ENCODE results near the gene ELFN1.

The ELFN1 gene

GRCh38 chr7:1694611-1695511 lies 24.8 kb downstream of the ELFN1 start:
- DNase-seq (ENCODE audit: low read depth, low spot score) = no peak

DNA sequence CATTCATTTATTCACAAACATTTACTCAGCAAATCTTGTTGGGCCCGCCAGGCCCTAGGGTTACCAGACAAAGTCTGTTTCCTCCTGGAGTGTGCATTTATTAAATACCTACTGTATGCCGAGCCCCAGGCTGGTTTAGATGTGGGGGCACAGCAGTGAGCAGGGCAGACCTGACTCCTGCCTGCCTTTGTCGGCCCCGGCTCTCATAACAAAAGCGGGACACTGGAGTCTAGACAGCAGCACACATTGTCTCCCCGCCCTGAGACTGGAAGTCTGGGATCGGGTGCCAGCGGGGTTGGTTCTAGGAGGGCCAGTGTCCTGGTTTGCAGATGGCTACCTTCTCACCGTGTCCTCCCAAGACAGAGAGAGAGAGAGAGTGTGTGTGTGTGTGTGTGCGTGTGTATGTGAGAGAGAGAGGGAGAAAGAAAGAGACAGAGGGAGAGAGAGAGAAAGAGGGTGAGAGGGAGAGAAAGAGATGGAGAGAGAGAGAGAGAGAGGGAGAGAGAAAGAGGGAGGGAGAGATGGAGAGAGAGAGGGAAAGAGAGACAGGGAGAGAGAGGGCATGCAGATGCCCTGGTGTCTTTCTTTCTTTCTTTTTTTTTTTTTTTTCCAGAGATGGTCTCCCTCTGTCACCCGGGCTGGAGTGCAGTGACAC lies 25.9 kb downstream of the ELFN1 start:
- DNase-seq (ENCODE audit: low read depth, low spot score) = no peak

DNA sequence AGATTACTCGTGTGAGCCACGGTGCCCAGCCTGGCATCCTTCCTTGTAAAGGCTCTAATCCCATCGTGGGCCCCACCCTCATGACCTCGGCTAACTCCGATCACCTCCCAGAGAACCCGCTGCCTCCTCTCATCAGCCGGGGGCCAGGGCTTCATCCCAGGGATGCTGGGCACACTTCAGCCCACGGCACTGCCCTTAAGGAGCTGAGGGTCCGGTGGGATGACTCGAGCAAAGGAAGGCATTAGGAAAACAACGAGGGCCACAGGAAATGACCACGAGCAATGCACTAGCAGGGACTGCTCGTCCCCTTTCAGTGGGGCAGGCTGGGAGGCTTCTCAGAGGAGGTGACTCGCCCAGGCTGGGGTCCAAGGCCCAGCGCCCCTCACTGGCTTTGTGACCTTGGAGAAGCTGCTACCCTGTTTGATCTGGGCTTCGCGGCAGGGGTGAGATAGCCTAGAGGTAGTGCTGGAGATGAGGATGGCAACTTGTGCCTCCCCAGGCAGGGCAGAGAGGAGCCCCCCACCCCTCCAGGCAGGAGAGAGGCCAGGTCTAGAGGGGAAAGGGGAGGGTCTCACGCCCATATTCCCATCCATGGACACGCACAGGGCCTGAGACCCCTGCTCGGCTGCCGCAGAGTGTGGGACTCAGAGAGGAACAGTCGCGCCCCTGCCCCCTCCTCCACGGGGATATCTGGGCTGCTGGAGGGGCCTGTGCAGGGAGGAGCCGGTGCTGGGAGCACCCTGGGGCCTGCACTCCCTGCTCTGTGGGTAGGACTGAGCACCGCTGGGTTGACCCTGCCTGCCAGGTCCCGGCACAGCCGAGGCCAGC lies 26.8 kb downstream of the ELFN1 start:
- DNase-seq (ENCODE audit: low read depth, low spot score) = no peak

DNA sequence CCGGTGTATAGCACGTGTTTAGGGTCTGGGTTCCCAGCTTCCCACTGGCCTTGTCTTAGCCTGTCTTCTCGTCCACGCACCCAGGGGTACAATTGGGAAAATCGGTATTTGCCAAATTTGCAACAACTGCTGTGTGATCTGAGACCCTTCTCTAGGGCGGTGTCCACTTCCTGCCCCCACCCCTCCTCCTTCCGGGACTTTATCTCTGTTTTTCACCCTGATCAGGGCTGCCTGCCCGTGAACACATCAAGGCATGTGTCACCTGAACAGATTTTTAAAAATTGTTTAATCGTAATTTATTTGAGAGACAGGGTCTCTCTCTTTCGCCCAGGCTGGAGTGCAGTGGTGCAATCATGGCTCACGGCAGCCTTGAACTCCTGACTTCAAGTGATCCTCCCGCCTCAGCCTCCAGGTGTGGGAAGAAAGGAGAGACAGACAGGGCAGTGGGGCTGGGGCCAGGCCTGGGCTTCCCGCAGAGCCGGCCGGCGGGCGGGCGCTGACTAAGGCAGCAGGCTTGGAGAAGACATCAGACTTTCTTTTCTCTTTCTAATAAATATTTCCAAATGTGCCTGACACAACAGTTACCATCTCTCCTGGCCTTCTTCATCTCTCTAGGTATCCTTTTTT lies 27.5 kb downstream of the ELFN1 start:
- no peak for DNase-seq (ENCODE audit: low read depth, low spot score)

DNA sequence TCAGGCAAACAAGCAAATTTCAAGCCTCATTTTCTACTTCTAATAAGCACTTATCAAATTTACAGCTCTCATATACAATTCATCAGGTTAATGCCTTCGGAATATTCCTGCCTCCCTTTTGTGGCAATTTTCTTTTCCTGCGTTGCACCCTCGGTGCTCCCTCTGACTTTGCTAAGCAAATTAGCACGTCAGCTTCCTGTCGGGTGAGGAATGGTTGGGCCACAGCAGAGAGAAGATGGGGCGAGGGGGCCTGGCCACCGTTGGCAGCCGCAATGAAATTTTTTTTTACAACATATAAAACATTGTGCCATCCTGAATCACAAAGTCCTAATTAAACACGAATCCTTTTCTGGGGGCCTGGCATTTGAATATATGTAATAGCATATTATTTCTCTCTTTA lies 28.1 kb downstream of the ELFN1 start:
- DNase-seq (ENCODE audit: low read depth, low spot score) = no peak

DNA sequence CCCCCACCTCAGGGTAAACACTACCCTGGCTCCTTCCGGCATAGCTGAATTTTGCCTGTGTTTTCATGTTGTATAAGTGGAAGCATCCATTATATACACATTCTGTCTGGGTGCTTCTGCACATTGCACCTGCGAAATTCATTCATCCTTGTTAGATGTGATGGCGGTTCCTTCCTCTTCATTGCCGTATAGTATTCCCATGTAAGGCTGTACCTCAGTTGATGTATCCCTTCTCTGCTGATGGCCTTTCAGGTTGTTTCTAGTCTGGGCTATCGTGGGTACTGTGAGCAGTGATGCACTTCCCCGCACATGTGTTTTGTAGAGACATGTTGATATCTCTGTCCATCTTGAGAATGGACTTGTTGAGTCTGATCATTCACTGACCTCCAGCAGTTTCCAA lies 28.9 kb downstream of the ELFN1 start:
- no peak for DNase-seq (ENCODE audit: low read depth, low spot score)

GRCh38 chr7:1700086-1700485 lies 30.0 kb downstream of the ELFN1 start:
- DNase-seq (ENCODE audit: low read depth, low spot score) = no peak

GRCh38 chr7:1700536-1701333 lies 30.7 kb downstream of the ELFN1 start:
- DNase-seq (ENCODE audit: low read depth, low spot score) = no peak

GRCh38 chr7:1702652-1703051 lies 32.6 kb downstream of the ELFN1 start:
- DNase-seq (ENCODE audit: low read depth, low spot score) = no peak

- DNase-seq (ENCODE audit: low read depth, low spot score) = no peak
Observed at GRCh38 chr7:1703441-1703840, 33.4 kb downstream of the ELFN1 start.

DNA sequence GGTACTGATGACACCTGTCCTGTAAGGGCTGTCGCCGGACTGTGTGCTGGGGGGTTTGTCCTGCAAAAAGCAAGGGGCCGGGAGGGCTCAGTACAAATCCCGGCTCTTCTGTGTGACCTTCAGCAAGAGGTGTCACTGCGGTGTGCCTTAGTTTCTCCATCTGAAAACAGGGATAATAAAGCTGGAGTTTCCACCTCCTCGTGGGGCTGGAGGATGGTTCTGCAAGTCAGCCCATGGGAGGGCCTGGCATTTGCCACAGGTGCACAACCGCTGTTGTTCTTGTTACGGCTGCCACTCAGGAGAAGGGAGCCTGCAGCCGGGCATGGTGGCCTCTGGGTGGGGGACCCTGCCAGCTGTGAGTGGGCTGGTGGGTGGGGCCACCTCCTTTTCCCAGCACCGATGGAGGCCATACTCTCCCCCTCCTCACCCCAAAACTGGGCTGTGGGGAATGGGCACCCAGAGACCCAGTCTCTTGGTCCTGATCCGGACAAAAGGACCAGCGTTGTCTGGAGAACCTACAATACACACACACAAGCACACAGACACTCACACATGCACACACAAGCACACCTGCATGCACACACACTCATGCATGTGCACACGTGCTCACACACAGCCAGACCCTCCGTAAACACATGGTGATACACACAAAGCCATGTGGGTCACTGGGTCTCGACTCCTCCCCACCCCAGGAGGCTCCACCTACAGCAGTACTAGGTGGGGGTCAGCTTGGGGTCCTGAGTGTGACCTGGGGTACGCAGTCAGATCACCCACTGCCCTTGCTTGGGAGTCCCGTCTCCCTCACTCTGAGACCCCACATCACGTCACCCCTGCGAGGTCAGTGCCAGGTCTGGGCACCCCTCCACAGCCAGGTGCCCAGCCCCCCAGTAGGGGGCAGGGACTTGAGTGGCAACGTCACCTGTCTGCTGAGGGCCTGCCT lies 34.1 kb downstream of the ELFN1 start:
- no peak for DNase-seq (ENCODE audit: low read depth, low spot score)

- DNase-seq (ENCODE audit: low read depth, low spot score) = no peak
Observed at GRCh38 chr7:1704811-1705738, 35.0 kb downstream of the ELFN1 start.

DNA sequence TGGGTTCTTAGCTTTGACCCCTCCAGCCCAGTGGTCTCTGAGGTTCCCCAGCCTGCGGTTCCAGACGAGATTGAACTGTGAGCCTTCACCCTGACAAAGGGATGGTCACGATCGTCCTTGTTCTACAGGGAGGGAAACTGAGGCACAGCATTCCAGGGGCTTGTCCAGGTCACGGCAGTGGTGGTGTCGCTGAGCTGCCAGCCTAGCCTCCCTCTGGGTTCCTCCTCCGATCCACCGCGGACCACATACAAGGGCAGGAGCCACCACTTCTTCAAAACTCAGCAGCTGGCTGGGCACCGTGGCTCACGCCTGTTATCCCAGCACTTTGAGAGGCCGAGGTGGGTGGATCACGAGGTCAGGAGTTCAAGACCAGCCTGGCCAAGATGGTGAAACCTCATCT lies 35.8 kb downstream of the ELFN1 start:
- DNase-seq (ENCODE audit: low read depth, low spot score) = no peak

DNA sequence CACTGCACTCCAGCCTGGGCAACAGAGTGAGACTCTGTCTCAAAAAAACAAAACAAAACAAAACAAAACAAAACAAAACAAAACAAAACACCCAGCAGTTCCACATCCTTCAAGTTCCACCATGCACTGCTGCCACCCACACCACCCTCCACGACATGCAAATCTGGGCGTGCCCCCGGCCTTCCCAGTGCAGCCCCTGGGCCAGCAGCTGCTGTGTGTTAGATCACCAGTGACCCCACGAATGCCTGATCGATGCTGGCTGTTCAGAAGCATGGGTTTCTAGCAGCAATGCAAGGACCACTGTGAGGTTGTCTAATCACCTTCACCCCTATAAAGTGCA lies 36.3 kb downstream of the ELFN1 start:
- DNase-seq (ENCODE audit: low read depth, low spot score) = no peak

- no peak for DNase-seq (ENCODE audit: low read depth, low spot score)
Observed at GRCh38 chr7:1706721-1707613, 36.9 kb downstream of the ELFN1 start.

- no peak for DNase-seq (ENCODE audit: low read depth, low spot score)
Observed at GRCh38 chr7:1707756-1708595, 37.9 kb downstream of the ELFN1 start.

All from activated naive CD8-positive, alpha-beta T cell treated with anti-CD3 and anti-CD28 coated beads, Interleukin-2, amount 50 U/mL, for 16 hours (primary cell).